GM12875 (cell line): ENCODE results near the gene TMEM178B.

Experiments used
- H3K4me3 ChIP-seq: one replicate; pipeline ENCODE4 v1.5.1; 2011; ENCODE audit warnings: low read depth, low read length, control low read depth
- TF ChIP-seq, protein P1 (sequence below): IDR thresholded peaks from 2 replicates; pipeline ENCODE4 v1.5.1; 2011; ENCODE audit warnings: low read depth, mild to moderate bottlenecking, control low read depth, inconsistent platforms, low read length, moderate library complexity, borderline replicate concordance; ENCODE audit not compliant: insufficient read depth

TMEM178B gene

DNA sequence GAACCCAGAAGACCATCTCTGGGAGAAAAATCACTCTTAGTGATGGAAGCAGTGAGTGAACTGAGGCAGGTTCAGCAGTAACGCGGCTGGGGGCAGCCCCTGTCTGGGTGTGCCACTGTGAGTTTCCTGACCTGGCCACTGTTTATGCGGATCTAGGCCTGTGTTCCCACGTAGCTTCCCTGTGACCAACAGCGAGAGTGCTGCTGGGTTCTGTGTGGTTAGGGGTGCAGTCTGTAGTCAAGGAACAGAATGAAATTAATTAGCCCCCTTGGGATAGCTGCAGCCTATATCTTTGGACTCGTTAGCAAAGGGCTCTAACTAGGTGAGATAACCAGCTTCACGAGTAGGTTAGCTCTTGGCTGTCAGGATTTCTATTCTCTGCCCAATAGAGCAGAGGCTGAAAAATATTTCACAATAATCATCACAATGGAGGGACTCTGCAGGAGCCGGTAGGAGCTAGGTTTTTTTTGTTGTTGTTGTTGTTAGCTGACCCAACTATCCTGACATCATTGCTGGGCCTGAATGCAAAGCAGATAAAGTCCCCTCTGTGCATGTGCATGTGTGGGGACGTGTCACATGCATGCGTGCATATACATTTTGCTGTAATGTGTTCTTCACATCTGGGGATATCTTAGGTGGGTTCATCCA lies 164.9 kb downstream of the TMEM178B start:
- TF ChIP-seq, protein P1, sequence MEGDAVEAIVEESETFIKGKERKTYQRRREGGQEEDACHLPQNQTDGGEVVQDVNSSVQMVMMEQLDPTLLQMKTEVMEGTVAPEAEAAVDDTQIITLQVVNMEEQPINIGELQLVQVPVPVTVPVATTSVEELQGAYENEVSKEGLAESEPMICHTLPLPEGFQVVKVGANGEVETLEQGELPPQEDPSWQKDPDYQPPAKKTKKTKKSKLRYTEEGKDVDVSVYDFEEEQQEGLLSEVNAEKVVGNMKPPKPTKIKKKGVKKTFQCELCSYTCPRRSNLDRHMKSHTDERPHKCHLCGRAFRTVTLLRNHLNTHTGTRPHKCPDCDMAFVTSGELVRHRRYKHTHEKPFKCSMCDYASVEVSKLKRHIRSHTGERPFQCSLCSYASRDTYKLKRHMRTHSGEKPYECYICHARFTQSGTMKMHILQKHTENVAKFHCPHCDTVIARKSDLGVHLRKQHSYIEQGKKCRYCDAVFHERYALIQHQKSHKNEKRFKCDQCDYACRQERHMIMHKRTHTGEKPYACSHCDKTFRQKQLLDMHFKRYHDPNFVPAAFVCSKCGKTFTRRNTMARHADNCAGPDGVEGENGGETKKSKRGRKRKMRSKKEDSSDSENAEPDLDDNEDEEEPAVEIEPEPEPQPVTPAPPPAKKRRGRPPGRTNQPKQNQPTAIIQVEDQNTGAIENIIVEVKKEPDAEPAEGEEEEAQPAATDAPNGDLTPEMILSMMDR: no peak
- H3K4me3 ChIP-seq: no peak overlapping the region

- TF ChIP-seq, protein P1: no peak
- H3K4me3 ChIP-seq: no peak overlapping the region
These were observed 165.8 kb downstream of the TMEM178B start for GRCh38 chr7:141239661-141240060.

DNA sequence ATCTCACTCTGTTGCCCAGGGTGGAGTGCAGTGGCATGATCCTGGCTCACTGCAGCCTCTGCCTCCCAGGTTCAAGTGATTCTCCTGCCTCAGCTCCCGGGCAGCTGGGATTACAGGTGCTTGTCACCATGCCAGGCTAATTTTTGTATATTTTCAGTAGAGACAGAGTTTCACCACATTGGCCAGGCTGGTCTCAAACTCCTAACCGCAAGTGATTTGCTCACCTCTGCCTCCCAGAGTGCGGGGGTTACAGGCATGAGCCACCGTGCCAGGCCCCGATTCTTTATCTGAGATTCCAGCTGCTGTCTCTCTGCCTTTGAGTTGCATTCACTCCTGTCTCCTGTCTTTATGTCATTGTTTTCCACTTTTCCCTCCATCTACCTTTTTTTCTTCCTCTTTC lies 168.7 kb downstream of the TMEM178B start:
- TF ChIP-seq, protein P1: no peak
- no peak overlapping the region for H3K4me3 ChIP-seq

DNA sequence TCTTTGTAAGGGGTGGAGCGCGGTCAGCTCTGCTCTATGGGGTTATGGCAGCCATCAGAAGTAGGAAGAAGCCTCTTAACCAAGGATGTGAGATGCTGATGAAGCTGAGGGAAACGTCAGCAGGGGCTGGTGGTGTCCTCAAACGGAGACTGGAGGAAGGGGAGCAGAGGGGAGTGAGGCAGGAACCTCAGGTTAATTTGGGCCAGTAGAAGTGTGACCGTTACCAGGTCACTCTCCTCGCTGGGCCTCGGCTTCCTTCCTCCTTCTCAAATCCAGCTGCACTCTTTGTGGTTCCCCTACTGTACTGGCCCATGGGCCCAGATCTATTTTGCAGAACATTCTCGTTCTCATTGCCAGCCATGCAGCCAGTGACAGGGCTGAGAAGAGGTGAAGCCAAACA lies 169.5 kb downstream of the TMEM178B start:
- TF ChIP-seq, protein P1: no peak
- H3K4me3 ChIP-seq: no peak overlapping the region

- TF ChIP-seq, protein P1: no peak
- no peak overlapping the region for H3K4me3 ChIP-seq
These were observed 170.6 kb downstream of the TMEM178B start for GRCh38 chr7:141244435-141244834.

DNA sequence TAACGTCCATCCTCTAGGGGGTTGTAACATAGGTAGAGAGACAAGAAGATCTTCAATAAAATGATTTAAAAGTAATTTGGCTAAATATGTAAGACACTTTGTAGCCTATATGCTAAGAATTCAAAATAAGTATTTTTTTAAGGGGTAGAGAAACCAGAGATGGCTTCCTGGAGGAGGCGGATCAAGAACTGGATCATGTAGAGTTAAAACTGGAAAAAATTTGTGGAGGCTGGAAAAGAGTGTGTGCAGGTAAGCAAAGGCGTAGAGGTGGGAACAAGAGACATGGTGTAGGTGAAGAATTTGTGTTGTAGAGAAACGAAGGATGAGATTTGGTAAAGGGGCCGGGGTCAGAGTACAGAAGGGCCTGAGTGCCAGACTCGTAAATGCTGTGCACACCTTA lies 172.6 kb downstream of the TMEM178B start:
- TF ChIP-seq, protein P1: no peak
- H3K4me3 ChIP-seq: no peak overlapping the region

- no peak overlapping the region for H3K4me3 ChIP-seq
- TF ChIP-seq, protein P1: no peak
These were observed 177.3 kb downstream of the TMEM178B start for GRCh38 chr7:141251180-141251579.
